ENCODE data around the gene CLDN16. TPM values are rescaled to one million over a fixed set of nuclear protein-coding genes. Genes with fewer than 3 reads are reported as not detected.

The CLDN16 gene
- total and polyA plus RNA-seq, 2 donors (not counting 1 experiment from before 2014, with no cell fraction given), result not detected

DNA sequence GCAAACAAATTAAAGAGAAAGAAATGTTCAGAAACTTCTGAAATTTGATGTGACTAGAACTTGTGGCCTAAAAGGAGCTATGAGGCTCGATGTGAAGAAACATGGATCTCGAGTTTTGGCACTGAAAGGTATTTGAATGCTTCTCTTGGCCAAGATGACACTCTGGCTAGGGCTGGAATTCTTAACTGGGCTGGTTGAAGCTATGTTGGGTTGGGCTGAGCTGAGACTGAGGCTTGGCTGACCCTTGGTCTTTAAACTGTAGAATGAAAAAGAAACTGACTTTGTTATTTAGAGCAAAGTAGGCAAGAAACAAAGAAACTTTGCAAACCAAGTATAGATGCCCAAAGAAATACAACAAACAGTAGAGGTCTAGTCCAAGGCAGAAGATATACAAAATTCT lies 28.1 kb upstream of the CLDN16 start:
- DNase-seq, result no peak
- H4K20me1 ChIP-seq (ENCODE audit: control insufficient read depth, insufficient read depth, low read length, poor library complexity, severe bottlenecking), result no peaks in the 10 kb centered on the region
- H2AFZ ChIP-seq (ENCODE audit: insufficient read depth, low read depth, low read length, poor library complexity, severe bottlenecking), result no peak overlapping the region
- TF ChIP-seq EZH2 (IDR thresholded peaks at IDR 0.05; ENCODE audit: borderline replicate concordance, insufficient read depth, low read depth, low read length, poor library complexity, severe bottlenecking), result no peak
- TF ChIP-seq, protein P1, sequence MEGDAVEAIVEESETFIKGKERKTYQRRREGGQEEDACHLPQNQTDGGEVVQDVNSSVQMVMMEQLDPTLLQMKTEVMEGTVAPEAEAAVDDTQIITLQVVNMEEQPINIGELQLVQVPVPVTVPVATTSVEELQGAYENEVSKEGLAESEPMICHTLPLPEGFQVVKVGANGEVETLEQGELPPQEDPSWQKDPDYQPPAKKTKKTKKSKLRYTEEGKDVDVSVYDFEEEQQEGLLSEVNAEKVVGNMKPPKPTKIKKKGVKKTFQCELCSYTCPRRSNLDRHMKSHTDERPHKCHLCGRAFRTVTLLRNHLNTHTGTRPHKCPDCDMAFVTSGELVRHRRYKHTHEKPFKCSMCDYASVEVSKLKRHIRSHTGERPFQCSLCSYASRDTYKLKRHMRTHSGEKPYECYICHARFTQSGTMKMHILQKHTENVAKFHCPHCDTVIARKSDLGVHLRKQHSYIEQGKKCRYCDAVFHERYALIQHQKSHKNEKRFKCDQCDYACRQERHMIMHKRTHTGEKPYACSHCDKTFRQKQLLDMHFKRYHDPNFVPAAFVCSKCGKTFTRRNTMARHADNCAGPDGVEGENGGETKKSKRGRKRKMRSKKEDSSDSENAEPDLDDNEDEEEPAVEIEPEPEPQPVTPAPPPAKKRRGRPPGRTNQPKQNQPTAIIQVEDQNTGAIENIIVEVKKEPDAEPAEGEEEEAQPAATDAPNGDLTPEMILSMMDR (IDR thresholded peaks at IDR 0.05), result no peak
- no peaks in the 10 kb centered on the region for H3K36me3 ChIP-seq (replicated peaks in 1 of 2; ENCODE audit: control extremely low read depth in 1 of 2, control insufficient read depth in 1 of 2, extremely low read depth in 1 of 2, insufficient read depth in 2 of 2, low read length in 1 of 2)
- H3K27me3 Mint-ChIP-seq, result no peaks in the 10 kb centered on the region
- H3K4me2 ChIP-seq (replicated peaks; ENCODE audit: low read depth, low read length, poor library complexity, severe bottlenecking), result no peak overlapping the region
- 88% methylated on average over 2 of the region's 2 CpGs for whole genome bisulfite sequencing (ENCODE audit: insufficient coverage)
- ChIA-PET POLR2A (no interaction called here), CTCF (no interaction called here)
- no peak overlapping the region for H3K27ac Mint-ChIP-seq
- H3K9me3 ChIP-seq (ENCODE audit: control extremely low read depth in 1 of 3, control insufficient read depth in 2 of 3, insufficient read depth in 1 of 3, low read length in 2 of 3), result no peaks in the 10 kb centered on the region
- intact Hi-C loops (cut with micrococcal nuclease), result no loop called here
- H3K4me1 ChIP-seq (ENCODE audit: control insufficient read depth in 2 of 2, insufficient read depth in 2 of 2, low read length in 2 of 2), result no peaks in the 10 kb centered on the region
- no peak overlapping the region for H3K4me3 Mint-ChIP-seq
- no peaks in the 10 kb centered on the region for H3K27me3 ChIP-seq (replicated peaks in 1 of 4; ENCODE audit: control extremely low read depth in 1 of 4, control insufficient read depth in 3 of 4, insufficient read depth in 4 of 4, low read length in 3 of 4)
- no peak overlapping the region for H3K4me3 ChIP-seq (ENCODE audit: control extremely low read depth in 1 of 5, extremely low read depth in 1 of 5, insufficient read depth in 1 of 5, low read depth in 2 of 5, low read length in 4 of 5)
- no peaks in the 10 kb centered on the region for H3K79me2 ChIP-seq (ENCODE audit: control insufficient read depth, insufficient read depth, low read length)
- no peak for ATAC-seq (ENCODE audit: low read depth)
- no peak overlapping the region for H3K27ac ChIP-seq (ENCODE audit: low read length in 2 of 2)
- no peak overlapping the region for H3K9ac ChIP-seq (ENCODE audit: low read length)
- H3K9me3 Mint-ChIP-seq (ENCODE audit: insufficient read depth), result no peaks in the 10 kb centered on the region
- H3K4me1 Mint-ChIP-seq, result no peaks in the 10 kb centered on the region

DNA sequence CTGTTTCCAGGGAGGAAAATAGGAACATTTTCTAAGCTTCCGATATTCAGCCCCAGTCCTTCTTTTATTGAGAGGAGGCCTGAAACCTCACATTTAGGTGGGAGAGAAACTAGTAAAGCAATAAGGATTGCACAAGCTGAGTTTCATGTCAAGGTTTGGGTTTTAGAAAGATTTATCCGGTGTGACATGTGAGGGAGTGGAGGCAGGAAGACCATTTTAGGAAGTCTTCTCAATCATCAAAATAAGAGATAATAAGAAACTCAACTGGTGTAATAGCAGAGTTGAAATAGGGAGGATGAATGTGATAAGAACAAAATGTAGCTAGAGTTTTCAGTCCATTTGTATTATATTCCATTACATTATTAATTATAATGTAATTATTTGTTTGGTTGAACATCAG lies 27.7 kb upstream of the CLDN16 start:
- intact Hi-C loops (cut with micrococcal nuclease), result no loop called here
- H3K4me1 ChIP-seq (ENCODE audit: control insufficient read depth in 2 of 2, insufficient read depth in 2 of 2, low read length in 2 of 2), result no peaks in the 10 kb centered on the region
- no peak for DNase-seq
- ChIA-PET POLR2A (no interaction called here), CTCF (no interaction called here)
- H3K9ac ChIP-seq (ENCODE audit: low read length), result no peak overlapping the region
- H3K79me2 ChIP-seq (ENCODE audit: control insufficient read depth, insufficient read depth, low read length), result no peaks in the 10 kb centered on the region
- H3K27me3 ChIP-seq (replicated peaks in 1 of 4; ENCODE audit: control extremely low read depth in 1 of 4, control insufficient read depth in 3 of 4, insufficient read depth in 4 of 4, low read length in 3 of 4), result no peaks in the 10 kb centered on the region
- H3K4me3 ChIP-seq (ENCODE audit: control extremely low read depth in 1 of 5, extremely low read depth in 1 of 5, insufficient read depth in 1 of 5, low read depth in 2 of 5, low read length in 4 of 5), result no peak overlapping the region
- ATAC-seq (ENCODE audit: low read depth), result no peak
- no peak overlapping the region for H2AFZ ChIP-seq (ENCODE audit: insufficient read depth, low read depth, low read length, poor library complexity, severe bottlenecking)
- H3K4me2 ChIP-seq (replicated peaks; ENCODE audit: low read depth, low read length, poor library complexity, severe bottlenecking), result no peak overlapping the region
- TF ChIP-seq, protein P1 (IDR thresholded peaks at IDR 0.05), result no peak
- TF ChIP-seq EZH2 (IDR thresholded peaks at IDR 0.05; ENCODE audit: borderline replicate concordance, insufficient read depth, low read depth, low read length, poor library complexity, severe bottlenecking), result no peak
- H3K9me3 ChIP-seq (ENCODE audit: control extremely low read depth in 1 of 3, control insufficient read depth in 2 of 3, insufficient read depth in 1 of 3, low read length in 2 of 3), result no peaks in the 10 kb centered on the region
- H4K20me1 ChIP-seq (ENCODE audit: control insufficient read depth, insufficient read depth, low read length, poor library complexity, severe bottlenecking), result no peaks in the 10 kb centered on the region
- no peak overlapping the region for H3K27ac Mint-ChIP-seq
- no peaks in the 10 kb centered on the region for H3K9me3 Mint-ChIP-seq (ENCODE audit: insufficient read depth)
- no peak overlapping the region for H3K4me3 Mint-ChIP-seq
- H3K27ac ChIP-seq (ENCODE audit: low read length in 2 of 2), result no peak overlapping the region
- H3K36me3 ChIP-seq (replicated peaks in 1 of 2; ENCODE audit: control extremely low read depth in 1 of 2, control insufficient read depth in 1 of 2, extremely low read depth in 1 of 2, insufficient read depth in 2 of 2, low read length in 1 of 2), result no peaks in the 10 kb centered on the region
- H3K4me1 Mint-ChIP-seq, result no peaks in the 10 kb centered on the region
- no CpG with 5 or more reads among the region's 2 CpGs for WGBS (ENCODE audit: insufficient coverage)
- H3K27me3 Mint-ChIP-seq, result no peaks in the 10 kb centered on the region

Measured in B cell (primary cell).